PC-9 (cell line): ENCODE measurements around the gene LDLRAD2. TPM values are rescaled to one million over a fixed set of nuclear protein-coding genes. Genes with fewer than 3 reads are reported as not detected.

ENCODE experiments used
- BruUV-seq: library from RNA; stranded (reverse); fragments of 400-500 nt; replicated peaks from 2 replicates; lab custom pipeline; 2021; lab: Mats Ljungman, UMichigan
- CTCF ChIA-PET: fragments of 300-600 bp; sonication (Branson Sonifier 250); formaldehyde crosslinking; loops from one replicate; lab custom pipeline; 2022; ENCODE audit warnings: antibody characterized with exemption; lab: Charles Lee
- POLR2A ChIA-PET: fragments of 300-600 bp; sonication (Branson Sonifier 250); formaldehyde crosslinking; loops from one replicate; lab custom pipeline; 2022; ENCODE audit warnings: antibody characterized with exemption; ENCODE audit not compliant: unreplicated experiment; lab: Charles Lee
- DNase-seq, 2 experiments: peaks; one replicate each; pipeline versions ENCODE4 v3.0.0 to v3.0.0-alpha.2; 2015 to 2022; ENCODE audit warnings: mixed read lengths in 1 of 2
- H2AFZ ChIP-seq: fragments of 200-600 bp; sonication (generic); 2 replicates; pipeline ENCODE4 v1.8.1; 2017; ENCODE audit warnings: antibody characterized with exemption
- H3F3A ChIP-seq: fragments of 200-600 bp; sonication (generic); 2 replicates; pipeline ENCODE4 v1.8.1; 2017; ENCODE audit warnings: antibody characterized with exemption, mild to moderate bottlenecking, low read depth; ENCODE audit not compliant: insufficient read depth
- H3K27ac ChIP-seq: fragments of 200-600 bp; sonication (generic); 2 replicates; pipeline ENCODE4 v1.6.1; 2016; ENCODE audit warnings: mixed run types
- H3K27me3 ChIP-seq: fragments of 200-600 bp; sonication (generic); 2 replicates; pipeline ENCODE4 v1.6.1; 2016; ENCODE audit warnings: low read depth, mixed run types; ENCODE audit not compliant: insufficient read depth
- H3K36me3 ChIP-seq: fragments of 200-600 bp; sonication (generic); 2 replicates; pipeline ENCODE4 v1.6.1; 2016; ENCODE audit warnings: low read depth, mixed run types
- H3K4me1 ChIP-seq: fragments of 200-600 bp; sonication (generic); replicated peaks from 2 replicates; pipeline ENCODE4 v1.6.1; 2016; ENCODE audit warnings: mixed run types; ENCODE audit not compliant: insufficient read depth
- H3K4me2 ChIP-seq: fragments of 200-600 bp; sonication (generic); 2 replicates; pipeline ENCODE4 v1.6.1; 2017; ENCODE audit warnings: mixed run types
- H3K4me3 ChIP-seq: fragments of 200-600 bp; sonication (generic); 2 replicates; pipeline ENCODE4 v1.6.1; 2016; ENCODE audit warnings: mixed run types
- H3K79me2 ChIP-seq: fragments of 200-600 bp; sonication (generic); 2 replicates; pipeline ENCODE4 v1.6.1; 2017; ENCODE audit warnings: low read depth, mixed run types
- H3K9me2 ChIP-seq: fragments of 200-600 bp; sonication (generic); 2 replicates; pipeline ENCODE4 v1.8.1; 2017; ENCODE audit warnings: mild to moderate bottlenecking; ENCODE audit not compliant: insufficient read depth
- H3K9me3 ChIP-seq: fragments of 200-600 bp; sonication (generic); 2 replicates; pipeline ENCODE4 v1.8.1; 2016; ENCODE audit warnings: low read depth; ENCODE audit not compliant: insufficient read depth
- H4K20me1 ChIP-seq: fragments of 200-600 bp; sonication (generic); 2 replicates; pipeline ENCODE4 v1.8.1; 2017; ENCODE audit not compliant: insufficient read depth
- CTCF ChIP-seq: fragments of 200-600 bp; sonication (generic); conservative IDR thresholded peaks from 2 replicates; pipeline ENCODE4 v1.6.1; 2017; ENCODE audit warnings: mixed run types, antibody characterized with exemption, mild to moderate bottlenecking, moderate library complexity
- EZH2 ChIP-seq: fragments of 200-600 bp; sonication (generic); IDR thresholded peaks from 2 replicates; pipeline ENCODE4 v1.8.0; 2017; ENCODE audit warnings: antibody characterized with exemption, low read depth
- intact Hi-C: fragments of 100-400 bp; cut with micrococcal nuclease; formaldehyde crosslinking; loops from one replicate; pipeline ENCODE4 v1.10.0; 2022; ENCODE audit not compliant: unreplicated experiment
- total RNA-seq: library from RNA; stranded (reverse); gene quantifications from 2 replicates; pipeline ENCODE4 v1.2.3, GENCODE V29; 2021

LDLRAD2 gene
- total RNA-seq, 1 experiment from 2014 or later: not detected

GRCh38 chr1:21865609-21865942 lies 53.5 kb downstream of the LDLRAD2 start:
- H3K4me3 ChIP-seq: no peak overlapping the region
- ChIA-PET CTCF (interaction anchor here (0.7 kb wide), 1 partner anchor 107 kb away, joined by 4 read pairs; no protein-coding TSS in a partner anchor), POLR2A (no interaction called here)
- peaks cover 28% of the 10 kb centered on the region for H3K4me1 ChIP-seq
- intact Hi-C loops: no loop called here
- H3K36me3 ChIP-seq: no peaks in the 10 kb centered on the region
- H3K27ac ChIP-seq: no peak overlapping the region
- no TSS peak for BruUV-seq
- no peak for TF ChIP-seq CTCF
- TF ChIP-seq EZH2: no peak
- H4K20me1 ChIP-seq: no peaks in the 10 kb centered on the region
- H3F3A ChIP-seq: peaks cover 18% of the 10 kb centered on the region
- H3K27me3 ChIP-seq: no peaks in the 10 kb centered on the region
- H3K4me2 ChIP-seq: no peak overlapping the region
- no peak for DNase-seq
- H3K9me2 ChIP-seq: no peaks in the 10 kb centered on the region
- no peaks in the 10 kb centered on the region for H3K79me2 ChIP-seq
- H2AFZ ChIP-seq: no peak overlapping the region
- H3K9me3 ChIP-seq: no peaks in the 10 kb centered on the region

GRCh38 chr1:21865943-21866706 lies 54.1 kb downstream of the LDLRAD2 start:
- no peaks in the 10 kb centered on the region for H3K27me3 ChIP-seq
- H3K9me3 ChIP-seq: no peaks in the 10 kb centered on the region
- H3K4me3 ChIP-seq: no peak overlapping the region
- ChIA-PET CTCF (interaction anchor here (0.7 kb wide), 1 partner anchor 107 kb away, joined by 4 read pairs; no protein-coding TSS in a partner anchor), POLR2A (no interaction called here)
- H3K4me1 ChIP-seq: peaks cover 31% of the 10 kb centered on the region
- H3F3A ChIP-seq: peaks cover 18% of the 10 kb centered on the region
- H3K79me2 ChIP-seq: no peaks in the 10 kb centered on the region
- H2AFZ ChIP-seq: no peak overlapping the region
- H4K20me1 ChIP-seq: no peaks in the 10 kb centered on the region
- DNase-seq: no peak
- H3K36me3 ChIP-seq: no peaks in the 10 kb centered on the region
- no peaks in the 10 kb centered on the region for H3K9me2 ChIP-seq
- intact Hi-C loops: no loop called here
- H3K4me2 ChIP-seq: no peak overlapping the region
- no peak for TF ChIP-seq CTCF
- TF ChIP-seq EZH2: no peak
- H3K27ac ChIP-seq: no peak overlapping the region
- no TSS peak for BruUV-seq

- Histone ChIP-seq H3K27me3 (no peaks in the 10 kb centered on the region), H2AFZ (no peak overlapping the region), H3K9me2 (no peaks in the 10 kb centered on the region), H3K4me3 (no peak overlapping the region), H3F3A (peaks cover 19% of the 10 kb centered on the region), H3K4me1 (peaks cover 35% of the 10 kb centered on the region), H3K36me3 (no peaks in the 10 kb centered on the region), H3K4me2 (no peak overlapping the region), H3K27ac (no peak overlapping the region), H4K20me1 (no peaks in the 10 kb centered on the region), H3K9me3 (no peaks in the 10 kb centered on the region), H3K79me2 (no peaks in the 10 kb centered on the region)
- ChIA-PET CTCF (no interaction called here), POLR2A (no interaction called here)
- intact Hi-C loops: no loop called here
- TF ChIP-seq EZH2 (no peak), CTCF (no peak)
- no TSS peak for BruUV-seq
- peak in 1 of 2 experiments; percentile 58 for DNase-seq
Measured at GRCh38 chr1:21866707-21867043, 54.6 kb downstream of the LDLRAD2 start.
